ENCODE results near the gene TJP2.

GRCh38 chr9:69323861-69324260 is 149.8 kb downstream of the TJP2 start:
- TF ChIP-seq, protein P1, sequence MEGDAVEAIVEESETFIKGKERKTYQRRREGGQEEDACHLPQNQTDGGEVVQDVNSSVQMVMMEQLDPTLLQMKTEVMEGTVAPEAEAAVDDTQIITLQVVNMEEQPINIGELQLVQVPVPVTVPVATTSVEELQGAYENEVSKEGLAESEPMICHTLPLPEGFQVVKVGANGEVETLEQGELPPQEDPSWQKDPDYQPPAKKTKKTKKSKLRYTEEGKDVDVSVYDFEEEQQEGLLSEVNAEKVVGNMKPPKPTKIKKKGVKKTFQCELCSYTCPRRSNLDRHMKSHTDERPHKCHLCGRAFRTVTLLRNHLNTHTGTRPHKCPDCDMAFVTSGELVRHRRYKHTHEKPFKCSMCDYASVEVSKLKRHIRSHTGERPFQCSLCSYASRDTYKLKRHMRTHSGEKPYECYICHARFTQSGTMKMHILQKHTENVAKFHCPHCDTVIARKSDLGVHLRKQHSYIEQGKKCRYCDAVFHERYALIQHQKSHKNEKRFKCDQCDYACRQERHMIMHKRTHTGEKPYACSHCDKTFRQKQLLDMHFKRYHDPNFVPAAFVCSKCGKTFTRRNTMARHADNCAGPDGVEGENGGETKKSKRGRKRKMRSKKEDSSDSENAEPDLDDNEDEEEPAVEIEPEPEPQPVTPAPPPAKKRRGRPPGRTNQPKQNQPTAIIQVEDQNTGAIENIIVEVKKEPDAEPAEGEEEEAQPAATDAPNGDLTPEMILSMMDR (IDR thresholded peaks at IDR 0.05) = no peak
- TF ChIP-seq POLR2A (IDR thresholded peaks at IDR 0.05) = no peak
- no peak for TF ChIP-seq POLR2AphosphoS5 (IDR thresholded peaks at IDR 0.05)
